ENCODE data around the gene FUCA1.

Gene FUCA1

DNA sequence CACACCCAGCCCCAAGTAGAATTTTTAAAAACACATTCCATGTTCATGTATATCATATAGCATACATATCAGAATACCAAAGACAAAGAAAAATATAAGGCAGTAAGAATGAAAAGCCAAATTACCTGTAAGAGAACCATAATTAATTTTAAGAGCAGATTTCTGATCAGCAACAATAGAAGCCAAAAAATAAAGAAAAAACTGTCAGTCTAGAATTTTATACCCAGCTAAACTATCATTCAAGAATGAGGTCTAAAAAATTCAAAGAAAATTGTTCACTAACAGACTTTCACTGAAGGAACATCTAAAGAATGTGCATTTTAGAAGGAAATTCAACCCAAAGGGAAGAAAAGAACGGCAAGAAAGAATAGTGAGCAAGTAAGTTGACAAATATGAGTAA, 10.6 kb upstream of the FUCA1 start:
- DNase-seq (ENCODE audit: low read depth in 1 of 2, low spot score in 1 of 2) = no peak
- Histone ChIP-seq H3K27me3 (ENCODE audit: insufficient read depth, poor library complexity, severe bottlenecking) (no peaks in the 10 kb centered on the region), H3K4me3 (replicated peaks; ENCODE audit: insufficient read depth, low read length) (no peak overlapping the region), H3K27ac (replicated peaks) (no peak overlapping the region)
- TF ChIP-seq POLR2AphosphoS5 (IDR thresholded peaks at IDR 0.05; ENCODE audit: low read depth) = no peak
- no peak for TF ChIP-seq SPI1 (IDR thresholded peaks at IDR 0.05; ENCODE audit: borderline replicate concordance, low read depth)
- TF ChIP-seq GABPA (IDR thresholded peaks at IDR 0.05; ENCODE audit: low read depth) = no peak
- TF ChIP-seq, protein P1, sequence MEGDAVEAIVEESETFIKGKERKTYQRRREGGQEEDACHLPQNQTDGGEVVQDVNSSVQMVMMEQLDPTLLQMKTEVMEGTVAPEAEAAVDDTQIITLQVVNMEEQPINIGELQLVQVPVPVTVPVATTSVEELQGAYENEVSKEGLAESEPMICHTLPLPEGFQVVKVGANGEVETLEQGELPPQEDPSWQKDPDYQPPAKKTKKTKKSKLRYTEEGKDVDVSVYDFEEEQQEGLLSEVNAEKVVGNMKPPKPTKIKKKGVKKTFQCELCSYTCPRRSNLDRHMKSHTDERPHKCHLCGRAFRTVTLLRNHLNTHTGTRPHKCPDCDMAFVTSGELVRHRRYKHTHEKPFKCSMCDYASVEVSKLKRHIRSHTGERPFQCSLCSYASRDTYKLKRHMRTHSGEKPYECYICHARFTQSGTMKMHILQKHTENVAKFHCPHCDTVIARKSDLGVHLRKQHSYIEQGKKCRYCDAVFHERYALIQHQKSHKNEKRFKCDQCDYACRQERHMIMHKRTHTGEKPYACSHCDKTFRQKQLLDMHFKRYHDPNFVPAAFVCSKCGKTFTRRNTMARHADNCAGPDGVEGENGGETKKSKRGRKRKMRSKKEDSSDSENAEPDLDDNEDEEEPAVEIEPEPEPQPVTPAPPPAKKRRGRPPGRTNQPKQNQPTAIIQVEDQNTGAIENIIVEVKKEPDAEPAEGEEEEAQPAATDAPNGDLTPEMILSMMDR (IDR thresholded peaks at IDR 0.05; ENCODE audit: insufficient read depth, low read length) = no peak
- TF ChIP-seq, protein P2, sequence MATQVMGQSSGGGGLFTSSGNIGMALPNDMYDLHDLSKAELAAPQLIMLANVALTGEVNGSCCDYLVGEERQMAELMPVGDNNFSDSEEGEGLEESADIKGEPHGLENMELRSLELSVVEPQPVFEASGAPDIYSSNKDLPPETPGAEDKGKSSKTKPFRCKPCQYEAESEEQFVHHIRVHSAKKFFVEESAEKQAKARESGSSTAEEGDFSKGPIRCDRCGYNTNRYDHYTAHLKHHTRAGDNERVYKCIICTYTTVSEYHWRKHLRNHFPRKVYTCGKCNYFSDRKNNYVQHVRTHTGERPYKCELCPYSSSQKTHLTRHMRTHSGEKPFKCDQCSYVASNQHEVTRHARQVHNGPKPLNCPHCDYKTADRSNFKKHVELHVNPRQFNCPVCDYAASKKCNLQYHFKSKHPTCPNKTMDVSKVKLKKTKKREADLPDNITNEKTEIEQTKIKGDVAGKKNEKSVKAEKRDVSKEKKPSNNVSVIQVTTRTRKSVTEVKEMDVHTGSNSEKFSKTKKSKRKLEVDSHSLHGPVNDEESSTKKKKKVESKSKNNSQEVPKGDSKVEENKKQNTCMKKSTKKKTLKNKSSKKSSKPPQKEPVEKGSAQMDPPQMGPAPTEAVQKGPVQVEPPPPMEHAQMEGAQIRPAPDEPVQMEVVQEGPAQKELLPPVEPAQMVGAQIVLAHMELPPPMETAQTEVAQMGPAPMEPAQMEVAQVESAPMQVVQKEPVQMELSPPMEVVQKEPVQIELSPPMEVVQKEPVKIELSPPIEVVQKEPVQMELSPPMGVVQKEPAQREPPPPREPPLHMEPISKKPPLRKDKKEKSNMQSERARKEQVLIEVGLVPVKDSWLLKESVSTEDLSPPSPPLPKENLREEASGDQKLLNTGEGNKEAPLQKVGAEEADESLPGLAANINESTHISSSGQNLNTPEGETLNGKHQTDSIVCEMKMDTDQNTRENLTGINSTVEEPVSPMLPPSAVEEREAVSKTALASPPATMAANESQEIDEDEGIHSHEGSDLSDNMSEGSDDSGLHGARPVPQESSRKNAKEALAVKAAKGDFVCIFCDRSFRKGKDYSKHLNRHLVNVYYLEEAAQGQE (IDR thresholded peaks at IDR 0.05; ENCODE audit: insufficient replicate concordance, low read depth) = no peak

DNA sequence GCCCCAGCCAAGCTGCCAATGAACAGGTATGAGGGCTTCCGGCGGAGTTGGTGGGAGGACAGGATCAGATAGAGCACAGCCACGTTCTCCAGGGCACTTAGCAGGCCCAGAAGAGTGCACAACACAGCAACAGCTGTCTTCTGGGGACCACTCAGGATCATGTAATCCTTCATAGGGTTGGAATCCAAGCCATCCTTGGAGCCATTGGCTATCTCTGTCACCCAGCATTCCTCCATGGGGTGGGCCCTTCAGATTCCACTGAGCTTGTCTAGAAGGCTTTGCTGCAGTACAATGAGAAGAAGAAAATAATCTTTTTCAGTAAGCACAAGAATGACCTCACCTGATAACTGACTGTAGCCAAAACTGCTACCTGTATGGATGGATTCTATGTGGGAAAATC, 7.3 kb upstream of the FUCA1 start:
- no peaks in the 10 kb centered on the region for H3K27me3 ChIP-seq (ENCODE audit: insufficient read depth, poor library complexity, severe bottlenecking)
- TF ChIP-seq, protein P2 (IDR thresholded peaks at IDR 0.05; ENCODE audit: insufficient replicate concordance, low read depth) = no peak
- TF ChIP-seq GABPA (IDR thresholded peaks at IDR 0.05; ENCODE audit: low read depth) = no peak
- no peak overlapping the region for H3K27ac ChIP-seq (replicated peaks)
- H3K4me3 ChIP-seq (replicated peaks; ENCODE audit: insufficient read depth, low read length) = no peak overlapping the region
- DNase-seq (ENCODE audit: low read depth in 1 of 2, low spot score in 1 of 2) = no peak

DNA sequence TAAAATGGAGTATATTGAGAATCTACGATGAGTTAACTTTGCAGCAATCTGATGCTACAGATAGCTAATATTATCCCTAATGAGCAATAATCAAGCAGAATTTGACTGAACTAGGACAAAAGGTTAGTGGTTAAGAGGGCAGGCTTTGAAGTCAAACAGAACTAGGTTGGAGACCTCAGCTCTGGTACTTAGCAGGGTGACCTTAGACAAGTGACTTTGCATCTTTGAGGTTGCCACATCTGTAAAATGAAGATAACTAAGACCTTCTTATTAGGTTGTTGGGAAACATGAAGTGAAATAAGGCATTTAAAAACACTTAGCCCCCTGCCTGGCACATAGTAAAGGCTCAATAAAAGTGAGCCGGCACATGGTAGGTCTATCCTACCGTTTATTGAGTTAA, 4.3 kb upstream of the FUCA1 start:
- no peak overlapping the region for H3K27ac ChIP-seq (replicated peaks)

More for the DNA sequence above, 4.3 kb upstream of the FUCA1 start:
- H3K4me3 ChIP-seq (replicated peaks; ENCODE audit: insufficient read depth, low read length) = no peak overlapping the region
- no peak for DNase-seq (ENCODE audit: low read depth in 1 of 2, low spot score in 1 of 2)
- H3K27me3 ChIP-seq (ENCODE audit: insufficient read depth, poor library complexity, severe bottlenecking) = no peaks in the 10 kb centered on the region
- TF ChIP-seq, protein P1 (IDR thresholded peaks at IDR 0.05; ENCODE audit: insufficient read depth, low read length) = no peak
- no peak for TF ChIP-seq POLR2AphosphoS5 (IDR thresholded peaks at IDR 0.05; ENCODE audit: low read depth)
- no peak for TF ChIP-seq SPI1 (IDR thresholded peaks at IDR 0.05; ENCODE audit: borderline replicate concordance, low read depth)
- no peak for TF ChIP-seq GABPA (IDR thresholded peaks at IDR 0.05; ENCODE audit: low read depth)
- TF ChIP-seq, protein P2 (IDR thresholded peaks at IDR 0.05; ENCODE audit: insufficient replicate concordance, low read depth) = no peak
